ENCODE measurements around the gene HGFAC. TPM values are rescaled to one million over a fixed set of nuclear protein-coding genes. Genes with fewer than 3 reads are reported as not detected.

The HGFAC gene
- total RNA-seq, 2 donors from 2014 or later, result not detected

GRCh38 chr4:3420956-3421355 lies 20.8 kb upstream of the HGFAC start:
- Histone ChIP-seq H3K9me3 (no peaks in the 10 kb centered on the region), H3K27ac (no peak overlapping the region), H3K36me3 (peaks cover 35% of the 10 kb centered on the region), H3K4me3 (no peak overlapping the region), H3K27me3 (no peaks in the 10 kb centered on the region), H3K4me1 (no peaks in the 10 kb centered on the region)
- TF ChIP-seq CTCF (IDR thresholded peaks at IDR 0.05), result no peak
- no peak for DNase-seq (ENCODE audit: low spot score)

GRCh38 chr4:3421470-3421869 lies 20.3 kb upstream of the HGFAC start:
- no peaks in the 10 kb centered on the region for H3K9me3 ChIP-seq
- no peaks in the 10 kb centered on the region for H3K27me3 ChIP-seq
- no peak for TF ChIP-seq CTCF (IDR thresholded peaks at IDR 0.05)
- peaks cover 30% of the 10 kb centered on the region for H3K36me3 ChIP-seq
- no peaks in the 10 kb centered on the region for H3K4me1 ChIP-seq
- H3K4me3 ChIP-seq, result no peak overlapping the region
- DNase-seq (ENCODE audit: low spot score), result no peak
- H3K27ac ChIP-seq, result no peak overlapping the region

GRCh38 chr4:3422241-3422801 lies 19.4 kb upstream of the HGFAC start:
- DNase-seq (ENCODE audit: low spot score), result no peak
- no peak overlapping the region for H3K27ac ChIP-seq
- H3K4me3 ChIP-seq, result no peak overlapping the region
- H3K27me3 ChIP-seq, result no peaks in the 10 kb centered on the region
- TF ChIP-seq CTCF (IDR thresholded peaks at IDR 0.05), result no peak
- peaks cover 23% of the 10 kb centered on the region for H3K36me3 ChIP-seq
- H3K9me3 ChIP-seq, result no peaks in the 10 kb centered on the region
- H3K4me1 ChIP-seq, result no peaks in the 10 kb centered on the region

GRCh38 chr4:3422808-3423297 lies 18.9 kb upstream of the HGFAC start:
- Histone ChIP-seq H3K4me1 (no peaks in the 10 kb centered on the region), H3K9me3 (no peaks in the 10 kb centered on the region), H3K27ac (no peak overlapping the region), H3K27me3 (no peaks in the 10 kb centered on the region), H3K4me3 (no peak overlapping the region), H3K36me3 (peaks cover 18% of the 10 kb centered on the region)
- DNase-seq (ENCODE audit: low spot score), result no peak
- no peak for TF ChIP-seq CTCF (IDR thresholded peaks at IDR 0.05)

- Histone ChIP-seq H3K27me3 (no peaks in the 10 kb centered on the region), H3K27ac (no peak overlapping the region), H3K4me3 (no peak overlapping the region), H3K36me3 (peaks cover 13% of the 10 kb centered on the region), H3K4me1 (no peaks in the 10 kb centered on the region), H3K9me3 (no peaks in the 10 kb centered on the region)
- no peak for TF ChIP-seq CTCF (IDR thresholded peaks at IDR 0.05)
- no peak for DNase-seq (ENCODE audit: low spot score)
Measured at GRCh38 chr4:3423406-3423805, 18.4 kb upstream of the HGFAC start.

GRCh38 chr4:3423952-3424351 lies 17.8 kb upstream of the HGFAC start:
- DNase-seq (ENCODE audit: low spot score), result no peak
- Histone ChIP-seq H3K9me3 (no peaks in the 10 kb centered on the region), H3K27me3 (no peaks in the 10 kb centered on the region), H3K4me1 (no peaks in the 10 kb centered on the region), H3K27ac (no peak overlapping the region), H3K36me3 (peaks cover 10% of the 10 kb centered on the region), H3K4me3 (no peak overlapping the region)
- no peak for TF ChIP-seq CTCF (IDR thresholded peaks at IDR 0.05)
